ENCODE measurements around the gene NACC2.
A peak's percentile ranks its signal among the peaks of the same experiment; 100 is the strongest.

NACC2 gene

DNA sequence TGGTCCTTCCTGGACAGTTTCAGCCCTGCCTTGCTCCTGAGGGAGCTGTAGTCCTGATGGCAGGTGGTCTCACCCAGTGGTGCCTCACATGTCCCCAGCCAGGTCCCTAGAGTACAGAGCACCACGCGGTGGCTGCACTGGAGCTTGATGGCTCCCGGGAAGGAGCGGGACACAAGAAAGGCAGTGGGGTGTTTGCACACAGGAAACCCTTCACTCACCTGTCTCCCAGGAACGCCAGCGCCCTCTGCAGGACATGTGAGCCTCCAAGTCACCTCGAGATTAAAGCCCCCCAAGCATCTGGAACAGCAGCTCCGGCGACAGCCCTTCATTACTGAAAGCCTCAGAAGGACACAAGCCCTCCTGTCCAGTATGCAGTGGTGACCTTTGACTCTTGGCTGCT is 43.5 kb upstream of the NACC2 start:
- Histone ChIP-seq H3K4me3 (ENCODE audit: low read length) (no peak overlapping the region), H3K4me1 (ENCODE audit: control insufficient read depth, low read length) (no peaks in the 10 kb centered on the region), H3K4me2 (ENCODE audit: low read length) (no peak overlapping the region), H3K9me3 (ENCODE audit: control insufficient read depth, insufficient read depth, low read length) (no peaks in the 10 kb centered on the region), H3K27ac (ENCODE audit: low read depth, low read length) (no peak overlapping the region), H3K27me3 (ENCODE audit: control insufficient read depth, low read length) (peaks cover 8% of the 10 kb centered on the region), H3K79me2 (ENCODE audit: control insufficient read depth, low read length) (no peaks in the 10 kb centered on the region), H3K36me3 (ENCODE audit: control insufficient read depth, low read length) (no peaks in the 10 kb centered on the region), H3K9me2 (replicated peaks; ENCODE audit: control insufficient read depth, low read length) (no peaks in the 10 kb centered on the region), H3F3A (ENCODE audit: control insufficient read depth, insufficient read depth) (no peaks in the 10 kb centered on the region), H4K20me1 (ENCODE audit: control insufficient read depth, insufficient read depth, low read depth, low read length) (0 out of 2 replicates have a peak, but pooled peaks cover 3% of the 10 kb centered on the region)
- TF ChIP-seq, protein P1, sequence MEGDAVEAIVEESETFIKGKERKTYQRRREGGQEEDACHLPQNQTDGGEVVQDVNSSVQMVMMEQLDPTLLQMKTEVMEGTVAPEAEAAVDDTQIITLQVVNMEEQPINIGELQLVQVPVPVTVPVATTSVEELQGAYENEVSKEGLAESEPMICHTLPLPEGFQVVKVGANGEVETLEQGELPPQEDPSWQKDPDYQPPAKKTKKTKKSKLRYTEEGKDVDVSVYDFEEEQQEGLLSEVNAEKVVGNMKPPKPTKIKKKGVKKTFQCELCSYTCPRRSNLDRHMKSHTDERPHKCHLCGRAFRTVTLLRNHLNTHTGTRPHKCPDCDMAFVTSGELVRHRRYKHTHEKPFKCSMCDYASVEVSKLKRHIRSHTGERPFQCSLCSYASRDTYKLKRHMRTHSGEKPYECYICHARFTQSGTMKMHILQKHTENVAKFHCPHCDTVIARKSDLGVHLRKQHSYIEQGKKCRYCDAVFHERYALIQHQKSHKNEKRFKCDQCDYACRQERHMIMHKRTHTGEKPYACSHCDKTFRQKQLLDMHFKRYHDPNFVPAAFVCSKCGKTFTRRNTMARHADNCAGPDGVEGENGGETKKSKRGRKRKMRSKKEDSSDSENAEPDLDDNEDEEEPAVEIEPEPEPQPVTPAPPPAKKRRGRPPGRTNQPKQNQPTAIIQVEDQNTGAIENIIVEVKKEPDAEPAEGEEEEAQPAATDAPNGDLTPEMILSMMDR (IDR thresholded peaks at IDR 0.05; ENCODE audit: low read depth, low read length, poor library complexity, severe bottlenecking), result peak; percentile 78
- no peak for TF ChIP-seq EZH2phosphoT487 (IDR thresholded peaks at IDR 0.05; ENCODE audit: borderline replicate concordance, low read length)

DNA sequence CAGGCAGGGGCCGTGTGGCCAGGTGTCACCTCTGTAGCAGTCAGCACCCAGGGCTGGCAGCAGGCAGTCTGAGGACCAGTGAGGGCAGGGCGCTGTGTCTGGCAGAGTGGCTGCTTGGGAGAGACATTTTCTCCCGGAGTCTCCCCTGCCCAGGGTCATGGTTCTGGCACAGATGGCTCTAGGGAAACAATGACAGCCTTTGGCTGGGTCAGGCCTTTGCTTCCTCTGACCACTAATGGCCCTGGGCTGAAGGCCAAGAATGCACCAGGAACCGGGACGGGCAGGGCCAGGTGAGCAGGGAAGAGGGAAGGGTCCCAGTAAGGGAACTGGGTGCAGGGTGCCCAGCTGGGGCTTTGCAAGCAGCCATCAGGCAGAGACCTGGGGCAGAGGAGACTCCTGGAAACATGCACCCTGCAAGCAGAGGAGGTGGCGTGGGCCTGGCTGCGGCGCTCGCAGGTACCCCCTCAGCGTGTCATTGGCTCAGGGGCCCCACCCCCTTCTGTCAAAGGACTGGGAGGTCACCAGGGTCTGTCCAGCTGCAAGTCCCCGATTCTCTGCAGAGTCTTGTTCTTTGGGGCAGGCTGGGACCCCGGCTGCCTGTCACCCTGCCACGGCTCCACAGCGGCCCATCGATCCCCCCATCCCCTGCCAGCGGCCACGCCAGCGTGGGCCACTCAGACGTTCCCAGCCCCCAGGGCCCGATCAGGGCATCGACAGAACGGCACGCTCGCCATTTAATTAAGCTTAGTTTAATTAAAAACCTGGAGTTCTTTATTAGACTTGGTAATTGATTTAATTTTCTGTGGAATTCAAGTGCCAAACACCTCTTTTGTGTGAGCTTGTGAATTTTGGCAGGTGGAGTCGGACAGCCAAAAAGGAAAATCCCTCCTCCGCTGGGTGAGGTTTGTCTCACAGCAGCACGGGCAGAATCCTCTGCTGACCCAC is 42.5 kb upstream of the NACC2 start:
- Histone ChIP-seq H3K36me3 (ENCODE audit: control insufficient read depth, low read length) (no peaks in the 10 kb centered on the region), H3K4me3 (ENCODE audit: low read length) (no peak overlapping the region), H3K27me3 (ENCODE audit: control insufficient read depth, low read length) (peaks cover 12% of the 10 kb centered on the region), H3K4me2 (ENCODE audit: low read length) (no peak overlapping the region), H3K4me1 (ENCODE audit: control insufficient read depth, low read length) (no peaks in the 10 kb centered on the region), H4K20me1 (ENCODE audit: control insufficient read depth, insufficient read depth, low read depth, low read length) (0 out of 2 replicates have a peak, but pooled peaks cover 3% of the 10 kb centered on the region), H3K27ac (ENCODE audit: low read depth, low read length) (no peak overlapping the region), H3K79me2 (ENCODE audit: control insufficient read depth, low read length) (no peaks in the 10 kb centered on the region), H3K9me2 (replicated peaks; ENCODE audit: control insufficient read depth, low read length) (no peaks in the 10 kb centered on the region), H3F3A (ENCODE audit: control insufficient read depth, insufficient read depth) (no peaks in the 10 kb centered on the region), H3K9me3 (ENCODE audit: control insufficient read depth, insufficient read depth, low read length) (no peaks in the 10 kb centered on the region)
- TF ChIP-seq, protein P1 (IDR thresholded peaks at IDR 0.05; ENCODE audit: low read depth, low read length, poor library complexity, severe bottlenecking), result no peak
- no peak for TF ChIP-seq EZH2phosphoT487 (IDR thresholded peaks at IDR 0.05; ENCODE audit: borderline replicate concordance, low read length)

GRCh38 chr9:136136127-136136925 is 41.2 kb upstream of the NACC2 start:
- Histone ChIP-seq H3K9me2 (replicated peaks; ENCODE audit: control insufficient read depth, low read length) (no peaks in the 10 kb centered on the region), H4K20me1 (ENCODE audit: control insufficient read depth, insufficient read depth, low read depth, low read length) (no peaks in the 10 kb centered on the region), H3K27me3 (ENCODE audit: control insufficient read depth, low read length) (peaks cover 20% of the 10 kb centered on the region), H3K27ac (ENCODE audit: low read depth, low read length) (no peak overlapping the region), H3K36me3 (ENCODE audit: control insufficient read depth, low read length) (no peaks in the 10 kb centered on the region), H3K9me3 (ENCODE audit: control insufficient read depth, insufficient read depth, low read length) (no peaks in the 10 kb centered on the region), H3K79me2 (ENCODE audit: control insufficient read depth, low read length) (no peaks in the 10 kb centered on the region), H3K4me2 (ENCODE audit: low read length) (no peak overlapping the region), H3K4me1 (ENCODE audit: control insufficient read depth, low read length) (no peaks in the 10 kb centered on the region), H3F3A (ENCODE audit: control insufficient read depth, insufficient read depth) (no peaks in the 10 kb centered on the region), H3K4me3 (ENCODE audit: low read length) (no peak overlapping the region)
- TF ChIP-seq EZH2phosphoT487 (IDR thresholded peaks at IDR 0.05; ENCODE audit: borderline replicate concordance, low read length), result no peak
- TF ChIP-seq, protein P1 (IDR thresholded peaks at IDR 0.05; ENCODE audit: low read depth, low read length, poor library complexity, severe bottlenecking), result no peak

All from DOHH2 (cell line).